ENCODE data around the gene NGB.

The NGB gene

GRCh38 chr14:77260631-77261030, 10.4 kb downstream of the NGB start:
- DNase-seq: no peak

GRCh38 chr14:77260199-77260598, 10.8 kb downstream of the NGB start:
- DNase-seq: no peak

DNA sequence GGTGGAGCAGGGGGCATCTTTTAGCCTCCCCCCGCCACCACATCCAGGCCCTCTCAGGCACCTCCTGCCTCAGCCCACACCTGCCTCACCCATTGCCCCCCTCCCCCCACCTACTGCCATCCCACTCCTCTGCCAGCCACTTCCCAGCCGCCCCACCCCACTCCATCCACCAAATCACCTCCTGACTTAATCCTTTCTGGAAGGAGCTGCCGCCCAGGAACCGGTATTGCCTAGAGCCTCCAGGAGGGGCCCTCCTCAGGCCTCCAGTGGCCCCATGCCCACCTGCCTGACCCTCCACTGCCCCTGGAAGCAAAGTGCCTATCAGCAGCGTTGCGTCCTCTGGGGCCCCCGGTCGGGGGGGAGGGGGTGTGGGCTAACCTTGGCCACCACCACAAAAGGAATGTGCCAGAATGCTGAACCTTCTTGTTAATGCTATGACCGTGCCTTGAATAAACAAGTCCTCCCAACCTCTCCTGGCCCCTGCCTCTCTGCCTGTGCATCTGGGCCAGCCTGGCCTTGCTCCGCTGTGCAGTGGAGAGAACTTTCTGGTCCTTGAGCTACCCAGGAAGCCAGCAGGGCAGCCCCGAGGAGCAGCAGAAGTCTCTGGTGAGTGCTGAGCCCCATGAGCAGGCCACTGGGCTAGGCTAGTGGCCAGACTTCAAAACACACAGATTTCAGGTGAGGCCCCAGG, 11.8 kb downstream of the NGB start:
- no peak for DNase-seq

DNA sequence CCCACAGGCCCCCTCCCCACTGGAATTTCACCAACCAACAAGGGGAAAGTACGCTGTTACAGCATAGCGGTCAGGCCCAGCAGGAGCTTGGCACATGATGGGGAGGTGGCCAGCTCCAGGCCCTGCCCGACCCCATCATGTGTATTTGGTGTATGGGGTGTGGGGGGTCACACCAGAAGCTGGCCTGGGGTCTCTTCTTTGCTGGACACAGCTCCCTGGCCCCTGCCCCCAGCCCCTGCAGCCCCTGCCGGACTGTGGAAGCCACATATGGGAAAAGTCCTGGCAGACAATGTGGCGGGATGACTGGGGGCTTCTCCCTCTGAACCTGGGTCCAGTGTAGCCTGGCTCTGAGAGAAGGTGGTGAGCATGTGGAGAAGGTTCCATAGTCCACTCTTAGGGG, 12.4 kb downstream of the NGB start:
- DNase-seq: no peak

- DNase-seq: no peak
Observed at GRCh38 chr14:77257700-77258099, 13.3 kb downstream of the NGB start.

GRCh38 chr14:77256694-77257093, 14.3 kb downstream of the NGB start:
- DNase-seq: no peak

- no peak for DNase-seq
Observed at GRCh38 chr14:77253333-77254190, 17.4 kb downstream of the NGB start.

DNA sequence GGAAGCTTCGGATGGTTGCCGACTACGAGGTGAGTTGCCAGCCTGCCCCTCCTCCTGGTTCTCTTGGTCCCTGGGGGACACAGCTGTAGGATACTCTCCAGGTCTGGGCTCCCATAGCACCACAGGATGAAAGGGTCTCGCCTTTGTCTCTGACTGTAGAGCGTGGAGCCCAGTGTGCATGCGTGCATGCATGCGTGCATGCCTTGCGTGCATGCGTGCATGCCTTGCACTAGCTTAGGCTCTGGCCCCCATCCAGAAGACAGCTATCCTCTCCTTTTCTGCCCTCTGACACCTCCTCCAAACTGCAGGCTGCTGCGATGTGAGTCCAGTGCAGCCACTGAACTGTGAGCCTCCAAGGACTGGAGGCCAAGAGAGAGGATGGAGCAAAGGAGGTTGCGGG, 19.1 kb downstream of the NGB start:
- DNase-seq: no peak

DNA sequence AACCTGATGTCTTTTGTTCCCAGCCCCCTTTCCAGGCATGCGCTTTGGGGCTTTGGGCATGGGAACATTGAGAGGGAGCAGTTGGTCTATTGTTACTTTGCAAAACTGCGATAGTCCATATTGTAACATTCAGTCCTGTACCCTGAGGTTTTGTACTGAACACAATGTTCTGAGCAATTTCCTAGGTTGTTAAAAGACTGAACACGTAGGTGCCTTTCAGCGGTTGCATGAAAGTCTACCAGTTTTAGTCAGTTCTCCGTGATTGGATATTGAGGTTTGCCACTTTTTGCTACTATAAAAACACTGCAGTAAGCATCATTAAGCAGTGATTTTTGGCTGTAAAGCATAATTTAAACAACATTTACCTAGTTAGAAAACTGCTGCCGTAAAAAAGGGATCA, 20.1 kb downstream of the NGB start:
- DNase-seq: no peak

- DNase-seq: no peak
Observed at GRCh38 chr14:77249286-77249685, 21.7 kb downstream of the NGB start.

DNA sequence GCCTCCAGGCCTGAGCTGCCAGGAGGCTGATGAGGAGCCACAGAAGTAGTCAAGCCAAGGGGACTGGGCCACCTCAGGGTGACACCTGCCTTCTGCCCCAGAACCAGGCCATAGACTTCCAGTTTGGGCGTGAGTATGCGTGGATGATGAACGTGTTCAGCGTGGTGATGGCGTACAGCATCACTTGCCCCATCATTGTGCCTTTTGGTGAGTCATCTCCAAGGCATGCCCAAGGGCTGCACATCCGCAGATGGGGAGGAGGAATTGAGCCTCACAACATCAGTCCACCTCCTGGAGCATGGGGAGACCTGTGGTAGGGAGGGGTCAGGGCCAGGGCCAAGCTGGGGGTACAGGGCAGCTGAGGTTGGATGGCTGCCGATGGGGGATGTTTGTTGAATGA, 22.3 kb downstream of the NGB start:
- DNase-seq: no peak

GRCh38 chr14:77246784-77247183, 24.2 kb downstream of the NGB start:
- DNase-seq: no peak

DNA sequence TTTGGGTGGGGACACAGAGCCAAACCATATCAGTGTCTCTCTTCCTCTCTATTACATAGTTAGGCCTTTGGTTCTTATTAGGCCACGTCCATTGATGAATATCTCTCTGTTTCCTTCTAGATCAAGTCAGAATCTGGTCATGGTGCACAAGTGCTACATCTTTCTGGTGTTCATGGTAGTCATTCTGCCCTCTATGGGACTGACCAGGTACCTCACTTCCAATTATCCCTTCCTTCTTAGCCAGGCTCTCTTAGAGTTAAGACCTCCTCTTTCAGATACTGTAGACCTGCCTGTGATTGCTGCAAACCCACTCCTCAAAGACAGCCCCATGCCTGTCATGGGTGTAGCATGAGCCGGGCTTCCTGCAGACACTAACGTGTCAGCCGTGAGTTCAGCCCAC, 25.2 kb downstream of the NGB start:
- DNase-seq: no peak

DNA sequence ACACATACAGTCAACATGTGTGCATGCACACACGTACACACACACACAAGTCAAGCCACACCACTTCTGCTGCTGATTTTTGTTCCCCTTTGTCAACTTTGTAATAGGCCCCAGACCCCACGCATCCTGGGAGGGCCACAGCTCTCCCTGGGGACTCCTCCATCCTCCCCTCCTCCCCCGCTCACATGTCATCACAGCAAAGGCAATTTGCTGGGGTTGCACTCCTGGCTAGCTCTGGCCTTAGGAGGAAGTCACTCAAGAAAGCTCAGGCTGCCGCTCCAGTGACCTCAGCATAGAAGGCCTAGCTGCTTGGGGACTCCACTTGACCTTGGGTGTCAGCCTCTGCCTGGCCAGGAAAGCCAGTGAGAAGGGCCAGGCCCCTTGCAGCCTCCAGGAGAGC, 27.2 kb downstream of the NGB start:
- no peak for DNase-seq

DNA sequence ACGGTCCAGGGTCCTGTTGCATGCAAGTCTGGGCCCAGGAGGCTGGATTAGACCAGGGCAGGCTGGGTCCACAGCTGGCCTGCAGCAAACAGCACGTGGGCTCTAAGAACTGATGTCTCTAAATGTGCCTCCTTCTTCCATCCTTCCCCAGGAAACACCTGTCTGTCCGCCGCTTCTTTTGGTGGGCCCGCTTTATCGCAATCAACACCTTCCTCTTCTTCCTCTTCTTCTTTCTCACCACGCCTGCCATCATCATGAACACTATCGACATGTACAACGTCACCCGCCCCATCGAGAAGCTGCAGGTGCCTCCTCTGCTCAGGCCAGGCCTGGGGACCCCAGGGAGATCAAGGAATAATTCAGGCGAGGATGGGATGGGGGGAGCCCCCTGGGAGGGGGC, 28.3 kb downstream of the NGB start:
- DNase-seq: no peak

DNA sequence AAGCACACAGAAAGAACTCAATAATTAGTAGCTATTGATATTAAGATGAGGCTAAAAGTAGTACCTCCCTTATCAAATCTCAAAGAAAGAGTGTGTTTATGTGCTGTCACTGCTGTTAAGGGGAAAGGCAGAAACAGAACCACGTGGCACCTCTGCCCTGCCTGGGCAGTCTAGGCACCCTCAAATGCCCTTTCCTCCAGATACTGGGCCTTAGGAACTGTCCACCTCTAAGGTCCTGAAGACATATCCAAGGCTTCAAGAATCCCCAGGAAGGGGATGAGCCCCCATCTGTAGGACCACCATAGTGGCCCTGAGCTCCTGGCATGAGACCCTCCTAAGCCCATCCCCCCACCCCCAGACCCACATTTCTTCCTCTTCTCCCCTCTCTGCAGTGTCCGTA, 29.1 kb downstream of the NGB start:
- no peak for DNase-seq

GRCh38 chr14:77240336-77240915, 30.6 kb downstream of the NGB start:
- no peak for DNase-seq

DNA sequence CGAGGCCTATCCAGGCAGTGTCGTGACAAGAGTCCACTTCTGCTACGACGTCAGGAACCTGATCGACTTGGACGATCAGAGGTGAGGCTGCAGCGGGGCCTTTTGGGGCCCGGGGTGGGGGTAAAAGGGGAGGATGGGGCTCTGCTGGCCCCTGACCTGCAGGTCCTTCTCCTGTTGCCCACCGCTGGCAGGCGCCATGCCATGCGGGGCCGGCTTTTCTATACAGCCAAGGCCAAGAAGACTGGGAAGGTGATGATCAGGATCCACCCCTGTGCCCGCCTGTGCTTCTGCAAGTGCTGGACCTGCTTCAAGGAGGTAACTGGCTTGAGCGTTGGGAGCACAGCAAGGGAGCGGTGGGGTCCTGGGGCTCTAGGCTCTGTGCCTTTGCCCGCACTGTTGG, 31.6 kb downstream of the NGB start:
- DNase-seq: no peak

- no peak for DNase-seq
Observed at GRCh38 chr14:77238996-77239395, 32.0 kb downstream of the NGB start.

DNA sequence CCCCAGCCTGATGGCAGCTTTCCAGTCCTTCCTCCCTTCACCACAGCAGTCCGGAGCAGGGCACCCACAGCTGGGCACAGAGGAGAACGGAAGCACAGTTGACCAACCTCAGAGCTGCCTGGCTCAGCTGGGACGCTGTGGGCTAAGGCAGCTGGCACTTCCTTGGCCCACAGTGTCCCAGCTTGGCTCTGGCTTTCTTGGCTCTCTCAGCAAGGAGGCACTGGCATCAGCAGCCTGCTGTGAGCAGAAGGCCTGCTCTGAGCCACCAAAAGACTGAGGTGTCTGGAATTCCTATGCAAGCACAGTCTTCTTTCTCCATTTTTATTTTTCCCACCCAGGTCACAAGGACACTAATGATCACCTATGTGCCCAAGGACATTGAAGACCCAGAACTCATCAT, 32.6 kb downstream of the NGB start:
- DNase-seq: no peak

GRCh38 chr14:77236814-77237213, 34.2 kb downstream of the NGB start:
- DNase-seq: no peak

- DNase-seq: no peak
Observed at GRCh38 chr14:77231721-77232120, 39.3 kb downstream of the NGB start.

- DNase-seq: no peak
Observed at GRCh38 chr14:77230914-77231313, 40.1 kb downstream of the NGB start.

DNA sequence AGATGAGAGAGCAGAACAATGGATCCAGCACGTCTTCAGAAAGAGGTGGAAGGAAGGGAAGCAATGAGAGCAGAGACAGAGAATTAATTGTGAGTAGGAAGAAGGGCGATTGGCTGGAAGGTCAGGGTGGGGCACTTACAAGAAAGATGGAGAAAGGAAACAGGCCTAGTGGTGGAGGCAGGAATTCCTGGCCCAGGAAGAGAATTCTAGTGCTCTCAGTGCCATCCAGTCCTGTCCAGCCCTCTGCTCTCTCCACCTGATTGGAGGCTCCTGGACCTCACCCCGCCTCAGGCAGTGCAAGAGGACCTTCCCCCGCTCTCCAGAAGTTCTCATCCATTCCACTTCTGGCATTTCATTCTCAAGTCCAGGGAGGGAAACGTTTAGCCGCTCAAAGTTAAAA, 43.0 kb downstream of the NGB start:
- DNase-seq: no peak

All from 8988T (cell line).